OCI-LY1 (cell line): Measurements from ENCODE around the gene CLEC11A.

Experiments used
- H2AFZ ChIP-seq: fragments of 200-600 bp; sonication (generic), shearing (Covaris generic); 2 replicates; pipeline ENCODE4 v1.6.0; 2014; ENCODE audit warnings: antibody characterized with exemption, mild to moderate bottlenecking, low read length
- H3F3A ChIP-seq: fragments of 200-600 bp; sonication (generic), shearing (Covaris generic); 2 replicates; pipeline ENCODE4 v1.6.0; 2014; ENCODE audit warnings: mild to moderate bottlenecking, antibody characterized with exemption, low read length, moderate library complexity; ENCODE audit not compliant: insufficient read depth
- H3K27ac ChIP-seq: fragments of 200-600 bp; sonication (generic); 2 replicates; pipeline ENCODE4 v1.5.1; 2014; ENCODE audit warnings: low read length, mixed run types, mild to moderate bottlenecking, low read depth; ENCODE audit not compliant: poor library complexity, severe bottlenecking
- H3K27me3 ChIP-seq: fragments of 200-600 bp; sonication (generic); 2 replicates; pipeline ENCODE4 v1.6.0; 2014; ENCODE audit warnings: antibody characterized with exemption, mild to moderate bottlenecking, low read length, moderate library complexity; ENCODE audit not compliant: insufficient read depth
- H3K36me3 ChIP-seq: fragments of 200-600 bp; sonication (generic); 2 replicates; pipeline ENCODE4 v1.6.1; 2014; ENCODE audit warnings: mild to moderate bottlenecking, antibody characterized with exemption, low read length, moderate library complexity, mixed read lengths; ENCODE audit not compliant: insufficient read depth
- H3K4me1 ChIP-seq: fragments of 200-600 bp; sonication (generic); 2 replicates; pipeline ENCODE4 v1.5.1; 2014; ENCODE audit warnings: mild to moderate bottlenecking, low read length, moderate library complexity; ENCODE audit not compliant: insufficient read depth, severe bottlenecking
- H3K4me2 ChIP-seq: fragments of 200-600 bp; sonication (generic), shearing (Covaris generic); 2 replicates; pipeline ENCODE4 v1.6.1; 2014; ENCODE audit warnings: low read length
- H3K4me3 ChIP-seq: fragments of 200-600 bp; sonication (generic); 2 replicates; pipeline ENCODE4 v1.5.1; 2014; ENCODE audit warnings: low read length, low read depth, mild to moderate bottlenecking, mixed read lengths; ENCODE audit not compliant: poor library complexity, severe bottlenecking
- H3K79me2 ChIP-seq: fragments of 200-600 bp; shearing (Covaris generic); 2 replicates; pipeline ENCODE4 v1.6.1; 2016; ENCODE audit warnings: mixed run types, low read length, mixed read lengths; ENCODE audit not compliant: insufficient read depth
- H3K9ac ChIP-seq: fragments of 200-600 bp; sonication (generic), shearing (Covaris generic); 2 replicates; pipeline ENCODE4 v1.6.1; 2014; ENCODE audit warnings: mild to moderate bottlenecking, low read length, mixed read lengths
- H3K9me2 ChIP-seq: fragments of 200-600 bp; sonication (generic), shearing (Covaris generic); 2 replicates; pipeline ENCODE4 v1.6.1; 2014; ENCODE audit warnings: low read depth, mild to moderate bottlenecking, low read length, mixed read lengths
- H3K9me3 ChIP-seq: fragments of 200-600 bp; shearing (Covaris generic); 2 replicates; pipeline ENCODE4 v1.6.1; 2014; ENCODE audit warnings: low read length, mixed read lengths
- H4K20me1 ChIP-seq: fragments of 200-600 bp; sonication (generic), shearing (Covaris generic); 2 replicates; pipeline ENCODE4 v1.6.0; 2016; ENCODE audit warnings: mild to moderate bottlenecking, low read length; ENCODE audit not compliant: insufficient read depth
- CTCF ChIP-seq: fragments of 200-600 bp; sonication (generic), shearing (Covaris generic); IDR thresholded peaks from 2 replicates; pipeline ENCODE4 v1.5.1; 2017; ENCODE audit warnings: mild to moderate bottlenecking, antibody characterized with exemption, low read length, moderate library complexity, mixed read lengths
- EZH2 ChIP-seq: fragments of 200-600 bp; sonication (generic), shearing (Covaris generic); IDR thresholded peaks from 2 replicates; pipeline ENCODE4 v1.8.0; 2017; ENCODE audit warnings: borderline replicate concordance, mixed run types, mild to moderate bottlenecking, antibody characterized with exemption, low read length, moderate library complexity, mixed read lengths

The CLEC11A gene

GRCh38 chr19:50723735-50724521, 764 bp downstream of the CLEC11A start:
- Histone ChIP-seq H3F3A (no peaks in the 10 kb centered on the region), H3K9me2 (no peaks in the 10 kb centered on the region), H3K27me3 (no peaks in the 10 kb centered on the region), H3K27ac (no peak overlapping the region), H4K20me1 (no peaks in the 10 kb centered on the region), H3K9me3 (no peaks in the 10 kb centered on the region), H3K79me2 (no peaks in the 10 kb centered on the region), H3K4me1 (no peaks in the 10 kb centered on the region), H3K4me3 (no peak overlapping the region), H2AFZ (no peak overlapping the region), H3K9ac (no peak overlapping the region), H3K36me3 (no peaks in the 10 kb centered on the region), H3K4me2 (no peak overlapping the region)
- no peak for TF ChIP-seq EZH2

GRCh38 chr19:50724522-50725217, 1.5 kb downstream of the CLEC11A start:
- Histone ChIP-seq H3K27ac (no peak overlapping the region), H3K9ac (no peak overlapping the region)
- TF ChIP-seq EZH2 (no peak), CTCF (no peak)

DNA sequence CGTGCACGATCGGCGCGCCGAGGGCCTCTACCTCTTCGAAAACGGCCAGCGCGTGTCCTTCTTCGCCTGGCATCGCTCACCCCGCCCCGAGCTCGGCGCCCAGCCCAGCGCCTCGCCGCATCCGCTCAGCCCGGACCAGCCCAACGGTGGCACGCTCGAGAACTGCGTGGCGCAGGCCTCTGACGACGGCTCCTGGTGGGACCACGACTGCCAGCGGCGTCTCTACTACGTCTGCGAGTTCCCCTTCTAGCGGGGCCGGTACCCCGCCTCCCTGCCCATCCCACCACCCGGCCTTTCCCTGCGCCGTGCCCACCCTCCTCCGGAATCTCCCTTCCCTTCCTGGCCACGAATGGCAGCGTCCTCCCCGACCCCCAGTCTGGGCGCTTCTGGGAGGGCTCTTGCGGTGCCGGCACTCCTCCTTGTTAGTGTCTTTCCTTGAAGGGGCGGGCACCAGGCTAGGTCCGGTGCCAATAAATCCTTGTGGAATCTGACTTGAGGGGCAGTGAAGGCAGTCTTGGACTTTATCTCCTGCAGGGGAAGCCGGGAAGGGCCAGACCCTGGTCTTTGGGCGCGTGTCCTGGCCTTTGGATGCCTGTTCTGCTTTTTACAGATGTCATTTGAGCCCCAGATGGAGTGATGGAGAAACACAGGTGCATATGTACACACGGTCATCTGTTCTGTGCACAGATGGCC, 2.2 kb downstream of the CLEC11A start:
- no peaks in the 10 kb centered on the region for H3K9me3 ChIP-seq
- no peaks in the 10 kb centered on the region for H3F3A ChIP-seq
- H3K79me2 ChIP-seq: no peaks in the 10 kb centered on the region
- H3K36me3 ChIP-seq: no peaks in the 10 kb centered on the region
- H3K27ac ChIP-seq: no peak overlapping the region
- H3K4me2 ChIP-seq: no peak overlapping the region
- H3K27me3 ChIP-seq: no peaks in the 10 kb centered on the region
- H3K9ac ChIP-seq: no peak overlapping the region
- no peak overlapping the region for H2AFZ ChIP-seq
- no peaks in the 10 kb centered on the region for H3K9me2 ChIP-seq
- no peak for TF ChIP-seq EZH2
- TF ChIP-seq CTCF: no peak
- no peak overlapping the region for H3K4me3 ChIP-seq
- no peaks in the 10 kb centered on the region for H3K4me1 ChIP-seq
- no peaks in the 10 kb centered on the region for H4K20me1 ChIP-seq

More at GRCh38 chr19:50724522-50725217, 1.5 kb downstream of the CLEC11A start:
- Histone ChIP-seq H3K36me3 (no peaks in the 10 kb centered on the region), H3K4me2 (no peak overlapping the region), H3F3A (no peaks in the 10 kb centered on the region), H3K4me3 (no peak overlapping the region), H3K9me3 (no peaks in the 10 kb centered on the region), H3K27me3 (no peaks in the 10 kb centered on the region), H4K20me1 (no peaks in the 10 kb centered on the region), H3K4me1 (no peaks in the 10 kb centered on the region), H2AFZ (no peak overlapping the region), H3K79me2 (no peaks in the 10 kb centered on the region), H3K9me2 (no peaks in the 10 kb centered on the region)
